Activated naive CD4-positive, alpha-beta T cell (primary cell): ENCODE data around the gene KCNG1.

ENCODE experiments used
- DNase-seq, 4 experiments: peaks; one replicate each; lab custom pipeline; 2025; lab: John Stamatoyannopoulos, UW

Gene KCNG1

GRCh38 chr20:51013577-51014330 is 9.2 kb downstream of the KCNG1 start:
- DNase-seq = no peak

GRCh38 chr20:51012357-51012756 is 10.6 kb downstream of the KCNG1 start:
- no peak for DNase-seq

- no peak for DNase-seq
Measured at GRCh38 chr20:51011479-51011878, 11.4 kb downstream of the KCNG1 start.

- DNase-seq = no peak
Measured at GRCh38 chr20:51010932-51011331, 12.0 kb downstream of the KCNG1 start.

- DNase-seq = no peak
Measured at GRCh38 chr20:51010043-51010365, 12.9 kb downstream of the KCNG1 start.

GRCh38 chr20:51009303-51010042 is 13.4 kb downstream of the KCNG1 start:
- no peak for DNase-seq

GRCh38 chr20:51008718-51009117 is 14.2 kb downstream of the KCNG1 start:
- no peak for DNase-seq

- no peak for DNase-seq
Measured at GRCh38 chr20:51005214-51005613, 17.7 kb downstream of the KCNG1 start.

- no peak for DNase-seq
Measured at GRCh38 chr20:51004781-51005180, 18.1 kb downstream of the KCNG1 start.

- no peak for DNase-seq
Measured at GRCh38 chr20:51004305-51004727, 18.6 kb downstream of the KCNG1 start.

- no peak for DNase-seq
Measured at GRCh38 chr20:51003753-51004152, 19.2 kb downstream of the KCNG1 start.

GRCh38 chr20:51002633-51003032 is 20.3 kb downstream of the KCNG1 start:
- DNase-seq = no peak

GRCh38 chr20:51001430-51002265 is 21.3 kb downstream of the KCNG1 start:
- no peak for DNase-seq

GRCh38 chr20:50999355-50999754 is 23.6 kb downstream of the KCNG1 start:
- no peak for DNase-seq

GRCh38 chr20:50996901-50997865 is 25.7 kb downstream of the KCNG1 start:
- DNase-seq = no peak

- DNase-seq = no peak
Measured at GRCh38 chr20:50995506-50995905, 27.4 kb downstream of the KCNG1 start.

GRCh38 chr20:50993876-50994275 is 29.0 kb downstream of the KCNG1 start:
- DNase-seq = no peak

GRCh38 chr20:50992733-50993457 is 30.0 kb downstream of the KCNG1 start:
- no peak for DNase-seq

- DNase-seq = no peak
Measured at GRCh38 chr20:50992336-50992732, 30.6 kb downstream of the KCNG1 start.

- DNase-seq = no peak
Measured at GRCh38 chr20:50991076-50991475, 31.8 kb downstream of the KCNG1 start.
